Panc1 (cell line): ENCODE results near the gene ABHD2. TPM values are rescaled to one million over a fixed set of nuclear protein-coding genes. Genes with fewer than 3 reads are reported as not detected.

ENCODE experiments used
- ATAC-seq: fragments of 200-7000 bp; cut with Tn5 transposase; 2 replicates; pipeline ENCODE4 v1.9.1; 2020; ENCODE audit warnings: mild to moderate bottlenecking, moderate library complexity
- BruUV-seq: library from RNA; stranded (reverse); fragments of 400-500 nt; replicated peaks from 2 replicates; lab custom pipeline; 2021; lab: Mats Ljungman, UMichigan
- CTCF ChIA-PET: fragments of 300-600 bp; sonication (Branson Sonifier 250); formaldehyde crosslinking; loops from one replicate; lab custom pipeline; 2022; ENCODE audit warnings: antibody characterized with exemption; lab: Charles Lee
- POLR2A ChIA-PET: fragments of 300-600 bp; sonication (Branson Sonifier 250); formaldehyde crosslinking; loops from one replicate; lab custom pipeline; 2022; ENCODE audit warnings: antibody characterized with exemption; lab: Charles Lee
- DNase-seq: peaks from one replicate; pipeline ENCODE4 v3.0.0-alpha.2; 2010; ENCODE audit warnings: low read depth, low spot score
- H3K27ac ChIP-seq: 2 replicates; pipeline ENCODE4 v1.5.1; 2011; ENCODE audit warnings: mild to moderate bottlenecking, low read length, inconsistent platforms
- H3K27me3 ChIP-seq: fragments of 200-500 bp; sonication (Bioruptor generic); 2 replicates; pipeline ENCODE4 v1.6.0; 2014; ENCODE audit warnings: low read length, inconsistent platforms; ENCODE audit not compliant: control insufficient read depth, insufficient read depth
- H3K36me3 ChIP-seq: fragments of 200-500 bp; sonication (Bioruptor generic); 2 replicates; pipeline ENCODE4 v1.5.1; 2014; ENCODE audit warnings: inconsistent platforms, mild to moderate bottlenecking, low read length, moderate library complexity; ENCODE audit not compliant: control insufficient read depth, insufficient read depth
- H3K4me1 ChIP-seq: 2 replicates; pipeline ENCODE4 v1.5.1; 2011; ENCODE audit warnings: inconsistent platforms, mild to moderate bottlenecking, low read length, moderate library complexity; ENCODE audit not compliant: control insufficient read depth, insufficient read depth
- H3K4me3 ChIP-seq, 2 experiments: 2 replicates each; pipeline ENCODE4 v1.5.1; 2011 to 2012; ENCODE audit warnings: low read depth in 2 of 2, low read length in 2 of 2, mild to moderate bottlenecking in 2 of 2, inconsistent platforms in 1 of 2, moderate library complexity in 1 of 2
- H3K9me3 ChIP-seq: fragments of 200-500 bp; sonication (Bioruptor generic); 2 replicates; pipeline ENCODE4 v1.5.1; 2014; ENCODE audit warnings: low read depth, mild to moderate bottlenecking, inconsistent platforms, low read length, moderate library complexity; ENCODE audit not compliant: control insufficient read depth, insufficient read depth
- POLR2AphosphoS5 ChIP-seq: IDR thresholded peaks from 2 replicates; pipeline ENCODE4 v1.6.1; 2012; ENCODE audit warnings: mild to moderate bottlenecking, low read depth, low read length, moderate library complexity
- SIN3A ChIP-seq: IDR thresholded peaks from 2 replicates; pipeline ENCODE4 v1.6.1; 2012; ENCODE audit warnings: low read depth, mild to moderate bottlenecking, low read length, moderate library complexity, borderline replicate concordance; ENCODE audit not compliant: insufficient read depth
- TCF7L2 ChIP-seq: IDR thresholded peaks from 2 replicates; pipeline ENCODE4 v1.6.1; 2011; ENCODE audit warnings: mild to moderate bottlenecking, low read depth, low read length, inconsistent platforms
- in situ Hi-C: cut with HindIII; loops from 2 replicates; pipeline ENCODE4 v1.10.0; 2016; ENCODE audit warnings: low sequenced_read_pairs, low pct_unique_long_range_greater_than_20kb
- intact Hi-C: fragments of 100-400 bp; cut with micrococcal nuclease; formaldehyde crosslinking; loops from one replicate; pipeline ENCODE4 v1.10.0; 2022; ENCODE audit not compliant: unreplicated experiment
- total RNA-seq: library from RNA; stranded (reverse); gene quantifications from one replicate; pipeline ENCODE4 v1.2.1, GENCODE V29; 2021; ENCODE audit not compliant: unreplicated experiment
- TF ChIP-seq, protein P1 (sequence below), 2 experiments: IDR thresholded peaks; 2 replicates each; pipeline ENCODE4 v1.6.1; 2011 to 2012; ENCODE audit warnings: low read depth in 2 of 2, control low read depth in 1 of 2, low read length in 1 of 2, mild to moderate bottlenecking in 1 of 2, moderate library complexity in 1 of 2; ENCODE audit not compliant: insufficient read depth in 1 of 2
- TF ChIP-seq, protein P2 (sequence below): fragments of 450-650 bp; IDR thresholded peaks from 2 replicates; pipeline ENCODE4 v1.5.1; 2017; ENCODE audit warnings: mild to moderate bottlenecking

Gene ABHD2
- total RNA-seq, 1 experiment from 2014 or later, result 95.0 TPM

DNA sequence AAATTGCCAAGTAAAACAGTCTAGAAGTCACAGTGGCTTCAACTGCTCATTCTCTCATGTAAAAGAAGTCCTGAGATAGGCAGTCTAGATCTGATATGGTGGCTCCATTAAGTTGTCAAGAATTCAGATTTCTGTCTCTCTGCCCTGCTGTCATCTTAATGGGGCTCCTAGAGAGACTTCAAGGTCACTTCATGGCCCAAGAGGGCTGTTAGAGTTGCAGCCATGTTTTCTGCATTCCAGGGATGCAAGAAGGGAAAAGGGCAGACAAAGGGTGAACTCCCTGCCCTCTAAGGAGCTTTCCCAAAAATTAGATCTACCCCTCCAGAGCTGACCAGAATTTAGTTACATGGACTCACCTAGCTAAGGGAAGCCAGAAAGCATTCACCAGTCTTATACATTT lies 23.1 kb downstream of the ABHD2 start:
- no peaks in the 10 kb centered on the region for H3K27me3 ChIP-seq
- no peak for TF ChIP-seq SIN3A
- no peak for TF ChIP-seq TCF7L2
- TF ChIP-seq, protein P1, sequence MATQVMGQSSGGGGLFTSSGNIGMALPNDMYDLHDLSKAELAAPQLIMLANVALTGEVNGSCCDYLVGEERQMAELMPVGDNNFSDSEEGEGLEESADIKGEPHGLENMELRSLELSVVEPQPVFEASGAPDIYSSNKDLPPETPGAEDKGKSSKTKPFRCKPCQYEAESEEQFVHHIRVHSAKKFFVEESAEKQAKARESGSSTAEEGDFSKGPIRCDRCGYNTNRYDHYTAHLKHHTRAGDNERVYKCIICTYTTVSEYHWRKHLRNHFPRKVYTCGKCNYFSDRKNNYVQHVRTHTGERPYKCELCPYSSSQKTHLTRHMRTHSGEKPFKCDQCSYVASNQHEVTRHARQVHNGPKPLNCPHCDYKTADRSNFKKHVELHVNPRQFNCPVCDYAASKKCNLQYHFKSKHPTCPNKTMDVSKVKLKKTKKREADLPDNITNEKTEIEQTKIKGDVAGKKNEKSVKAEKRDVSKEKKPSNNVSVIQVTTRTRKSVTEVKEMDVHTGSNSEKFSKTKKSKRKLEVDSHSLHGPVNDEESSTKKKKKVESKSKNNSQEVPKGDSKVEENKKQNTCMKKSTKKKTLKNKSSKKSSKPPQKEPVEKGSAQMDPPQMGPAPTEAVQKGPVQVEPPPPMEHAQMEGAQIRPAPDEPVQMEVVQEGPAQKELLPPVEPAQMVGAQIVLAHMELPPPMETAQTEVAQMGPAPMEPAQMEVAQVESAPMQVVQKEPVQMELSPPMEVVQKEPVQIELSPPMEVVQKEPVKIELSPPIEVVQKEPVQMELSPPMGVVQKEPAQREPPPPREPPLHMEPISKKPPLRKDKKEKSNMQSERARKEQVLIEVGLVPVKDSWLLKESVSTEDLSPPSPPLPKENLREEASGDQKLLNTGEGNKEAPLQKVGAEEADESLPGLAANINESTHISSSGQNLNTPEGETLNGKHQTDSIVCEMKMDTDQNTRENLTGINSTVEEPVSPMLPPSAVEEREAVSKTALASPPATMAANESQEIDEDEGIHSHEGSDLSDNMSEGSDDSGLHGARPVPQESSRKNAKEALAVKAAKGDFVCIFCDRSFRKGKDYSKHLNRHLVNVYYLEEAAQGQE (IDR thresholded peaks at IDR 0.05; ENCODE audit: insufficient read depth in 1 of 2, low read depth in 2 of 2, low read length in 1 of 2), result no peak
- no peak for TF ChIP-seq POLR2AphosphoS5
- ATAC-seq (no peak), DNase-seq (no peak)
- intact Hi-C loops (no loop called here), in situ Hi-C loops (no loop called here)
- H3K4me1 ChIP-seq, result peaks cover 3% of the 10 kb centered on the region
- ChIA-PET CTCF (no interaction called here), POLR2A (no interaction called here)
- no peak overlapping the region for H3K27ac ChIP-seq
- no peak overlapping the region for H3K4me3 ChIP-seq
- no TSS peak for BruUV-seq
- H3K36me3 ChIP-seq, result no peaks in the 10 kb centered on the region
- no peaks in the 10 kb centered on the region for H3K9me3 ChIP-seq

DNA sequence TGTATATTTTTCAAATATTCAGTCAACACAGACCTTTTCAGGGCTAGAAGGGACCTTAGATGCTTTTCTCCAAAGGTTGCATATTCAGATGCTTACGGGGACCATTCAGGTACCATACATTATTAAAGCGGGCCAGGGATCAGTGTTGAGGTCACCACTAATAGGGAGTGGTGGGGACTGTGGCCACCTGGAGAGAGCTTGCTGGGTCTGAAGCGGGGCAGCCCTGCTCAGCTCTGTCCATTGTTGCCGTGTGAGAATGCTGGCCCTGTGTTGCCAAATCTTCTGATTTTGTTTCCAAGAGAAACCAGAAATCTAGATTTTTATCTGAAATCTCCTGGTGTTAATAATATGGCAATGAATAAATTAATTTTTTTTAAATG lies 23.7 kb downstream of the ABHD2 start:
- DNase-seq, result no peak
- TF ChIP-seq SIN3A, result no peak
- no peak for TF ChIP-seq POLR2AphosphoS5
- TF ChIP-seq, protein P2, sequence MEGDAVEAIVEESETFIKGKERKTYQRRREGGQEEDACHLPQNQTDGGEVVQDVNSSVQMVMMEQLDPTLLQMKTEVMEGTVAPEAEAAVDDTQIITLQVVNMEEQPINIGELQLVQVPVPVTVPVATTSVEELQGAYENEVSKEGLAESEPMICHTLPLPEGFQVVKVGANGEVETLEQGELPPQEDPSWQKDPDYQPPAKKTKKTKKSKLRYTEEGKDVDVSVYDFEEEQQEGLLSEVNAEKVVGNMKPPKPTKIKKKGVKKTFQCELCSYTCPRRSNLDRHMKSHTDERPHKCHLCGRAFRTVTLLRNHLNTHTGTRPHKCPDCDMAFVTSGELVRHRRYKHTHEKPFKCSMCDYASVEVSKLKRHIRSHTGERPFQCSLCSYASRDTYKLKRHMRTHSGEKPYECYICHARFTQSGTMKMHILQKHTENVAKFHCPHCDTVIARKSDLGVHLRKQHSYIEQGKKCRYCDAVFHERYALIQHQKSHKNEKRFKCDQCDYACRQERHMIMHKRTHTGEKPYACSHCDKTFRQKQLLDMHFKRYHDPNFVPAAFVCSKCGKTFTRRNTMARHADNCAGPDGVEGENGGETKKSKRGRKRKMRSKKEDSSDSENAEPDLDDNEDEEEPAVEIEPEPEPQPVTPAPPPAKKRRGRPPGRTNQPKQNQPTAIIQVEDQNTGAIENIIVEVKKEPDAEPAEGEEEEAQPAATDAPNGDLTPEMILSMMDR, result no peak
- TF ChIP-seq, protein P1 (IDR thresholded peaks at IDR 0.05; ENCODE audit: insufficient read depth in 1 of 2, low read depth in 2 of 2, low read length in 1 of 2), result no peak
- no peak for TF ChIP-seq TCF7L2

More for the DNA sequence above, 23.7 kb downstream of the ABHD2 start:
- Histone ChIP-seq H3K4me1 (peaks cover 3% of the 10 kb centered on the region), H3K9me3 (no peaks in the 10 kb centered on the region), H3K4me3 (no peak overlapping the region), H3K36me3 (0 out of 2 replicates have a peak, but pooled peaks cover 2% of the 10 kb centered on the region), H3K27me3 (no peaks in the 10 kb centered on the region), H3K27ac (no peak overlapping the region)
- in situ Hi-C loops, result no loop called here
- ChIA-PET CTCF (no interaction called here), POLR2A (no interaction called here)
- ATAC-seq, result no peak
- BruUV-seq, result no TSS peak
- intact Hi-C loops, result no loop called here
